Measurements from ENCODE around the gene RIPPLY2. TPM values are rescaled to one million over a fixed set of nuclear protein-coding genes. Genes with fewer than 3 reads are reported as not detected.

RIPPLY2 gene
- total RNA-seq, 1 donor from 2014 or later = not detected

- H3K4me3 ChIP-seq (ENCODE audit: low read depth, low read length) = no peak overlapping the region
- no peak for TF ChIP-seq CTCF (IDR thresholded peaks at IDR 0.05; ENCODE audit: insufficient read depth, low read length, poor library complexity, severe bottlenecking)
- H3K27me3 ChIP-seq (ENCODE audit: control insufficient read depth, insufficient read depth, low read length) = no peaks in the 10 kb centered on the region
- DNase-seq (ENCODE audit: low read depth) = no peak
- no peaks in the 10 kb centered on the region for H3K36me3 ChIP-seq (ENCODE audit: control insufficient read depth, insufficient read depth, low read length)
Measured at GRCh38 chr6:83872386-83873118, 19.4 kb downstream of the RIPPLY2 start.

GRCh38 chr6:83873869-83874268 is 20.7 kb downstream of the RIPPLY2 start:
- no peak for DNase-seq (ENCODE audit: low read depth)
- H3K27me3 ChIP-seq (ENCODE audit: control insufficient read depth, insufficient read depth, low read length) = no peaks in the 10 kb centered on the region
- TF ChIP-seq CTCF (IDR thresholded peaks at IDR 0.05; ENCODE audit: insufficient read depth, low read length, poor library complexity, severe bottlenecking) = no peak
- H3K36me3 ChIP-seq (ENCODE audit: control insufficient read depth, insufficient read depth, low read length) = no peaks in the 10 kb centered on the region
- no peak overlapping the region for H3K4me3 ChIP-seq (ENCODE audit: low read depth, low read length)

DNA sequence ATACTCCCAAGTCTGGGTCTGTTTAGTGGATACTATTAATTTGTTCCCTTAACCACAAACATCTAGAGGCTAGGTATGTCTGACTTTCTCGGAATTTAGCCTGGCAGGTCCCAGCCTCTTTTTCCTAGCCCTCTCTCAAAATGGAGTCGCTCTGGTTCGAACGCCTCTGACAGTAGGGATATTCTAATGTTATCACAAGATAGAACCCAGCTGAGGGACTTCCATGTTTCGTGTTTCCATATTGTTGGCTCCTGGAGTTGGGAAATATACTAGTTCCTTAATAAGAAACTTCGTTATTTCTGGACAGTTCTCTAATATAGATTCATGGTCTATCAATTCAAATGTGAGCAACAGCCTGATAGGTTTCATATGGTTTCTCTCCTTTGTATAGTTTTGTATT is 22.7 kb downstream of the RIPPLY2 start:
- Histone ChIP-seq H3K27me3 (ENCODE audit: control insufficient read depth, insufficient read depth, low read length) (no peaks in the 10 kb centered on the region), H3K36me3 (ENCODE audit: control insufficient read depth, insufficient read depth, low read length) (no peaks in the 10 kb centered on the region), H3K4me3 (ENCODE audit: low read depth, low read length) (no peak overlapping the region)
- TF ChIP-seq CTCF (IDR thresholded peaks at IDR 0.05; ENCODE audit: insufficient read depth, low read length, poor library complexity, severe bottlenecking) = no peak
- DNase-seq (ENCODE audit: low read depth) = no peak

DNA sequence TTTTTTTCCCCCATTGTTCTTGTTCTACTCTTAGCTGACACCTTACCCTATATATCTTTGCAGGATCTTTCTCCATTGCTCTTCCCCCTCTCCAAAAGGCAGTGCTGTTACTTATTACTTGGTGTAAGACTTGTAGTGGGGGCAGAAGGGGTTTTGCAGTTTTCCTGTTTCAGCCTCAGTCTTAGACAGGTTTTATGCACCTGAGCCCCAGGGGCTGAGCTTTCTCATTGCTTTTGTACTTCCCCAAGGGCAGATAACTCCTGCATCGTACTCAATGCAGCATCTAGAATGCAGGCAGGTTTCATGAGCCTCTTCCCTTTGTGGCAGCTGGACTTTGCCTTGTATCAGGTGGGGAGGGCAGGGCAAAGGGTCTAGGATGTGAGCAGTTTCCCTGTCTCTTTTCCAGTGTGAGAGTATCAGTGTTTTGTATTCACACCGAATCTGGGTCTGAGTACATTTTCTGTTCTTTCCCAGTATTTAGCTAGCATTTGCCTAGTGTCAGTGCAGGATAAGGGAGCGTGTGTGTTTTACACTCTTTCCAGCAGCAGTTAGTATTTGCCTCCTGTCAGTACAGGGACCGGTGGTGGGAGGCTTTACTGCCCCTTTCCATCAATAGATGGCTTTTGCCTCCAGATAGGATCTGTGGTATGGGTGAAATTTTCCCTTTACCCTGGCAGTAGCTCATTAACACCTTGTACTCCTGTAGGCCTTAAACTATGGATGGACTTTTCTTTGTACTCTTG is 25.9 kb downstream of the RIPPLY2 start:
- no peak for DNase-seq (ENCODE audit: low read depth)
- TF ChIP-seq CTCF (IDR thresholded peaks at IDR 0.05; ENCODE audit: insufficient read depth, low read length, poor library complexity, severe bottlenecking) = no peak
- Histone ChIP-seq H3K27me3 (ENCODE audit: control insufficient read depth, insufficient read depth, low read length) (no peaks in the 10 kb centered on the region), H3K36me3 (ENCODE audit: control insufficient read depth, insufficient read depth, low read length) (no peaks in the 10 kb centered on the region), H3K4me3 (ENCODE audit: low read depth, low read length) (no peak overlapping the region)

- Histone ChIP-seq H3K4me3 (ENCODE audit: low read depth, low read length) (no peak overlapping the region), H3K27me3 (ENCODE audit: control insufficient read depth, insufficient read depth, low read length) (no peaks in the 10 kb centered on the region), H3K36me3 (ENCODE audit: control insufficient read depth, insufficient read depth, low read length) (no peaks in the 10 kb centered on the region)
- TF ChIP-seq CTCF (IDR thresholded peaks at IDR 0.05; ENCODE audit: insufficient read depth, low read length, poor library complexity, severe bottlenecking) = no peak
- DNase-seq (ENCODE audit: low read depth) = no peak
Measured at GRCh38 chr6:83879746-83880145, 26.6 kb downstream of the RIPPLY2 start.
